GM12872 (cell line): ENCODE results near the gene GPBP1.

ENCODE experiments used
- TF ChIP-seq, protein P1 (sequence below): IDR thresholded peaks from 3 replicates; pipeline ENCODE4 v1.5.1; 2011; ENCODE audit warnings: low read depth, mild to moderate bottlenecking, low read length, moderate library complexity; ENCODE audit not compliant: insufficient read depth

The GPBP1 gene

DNA sequence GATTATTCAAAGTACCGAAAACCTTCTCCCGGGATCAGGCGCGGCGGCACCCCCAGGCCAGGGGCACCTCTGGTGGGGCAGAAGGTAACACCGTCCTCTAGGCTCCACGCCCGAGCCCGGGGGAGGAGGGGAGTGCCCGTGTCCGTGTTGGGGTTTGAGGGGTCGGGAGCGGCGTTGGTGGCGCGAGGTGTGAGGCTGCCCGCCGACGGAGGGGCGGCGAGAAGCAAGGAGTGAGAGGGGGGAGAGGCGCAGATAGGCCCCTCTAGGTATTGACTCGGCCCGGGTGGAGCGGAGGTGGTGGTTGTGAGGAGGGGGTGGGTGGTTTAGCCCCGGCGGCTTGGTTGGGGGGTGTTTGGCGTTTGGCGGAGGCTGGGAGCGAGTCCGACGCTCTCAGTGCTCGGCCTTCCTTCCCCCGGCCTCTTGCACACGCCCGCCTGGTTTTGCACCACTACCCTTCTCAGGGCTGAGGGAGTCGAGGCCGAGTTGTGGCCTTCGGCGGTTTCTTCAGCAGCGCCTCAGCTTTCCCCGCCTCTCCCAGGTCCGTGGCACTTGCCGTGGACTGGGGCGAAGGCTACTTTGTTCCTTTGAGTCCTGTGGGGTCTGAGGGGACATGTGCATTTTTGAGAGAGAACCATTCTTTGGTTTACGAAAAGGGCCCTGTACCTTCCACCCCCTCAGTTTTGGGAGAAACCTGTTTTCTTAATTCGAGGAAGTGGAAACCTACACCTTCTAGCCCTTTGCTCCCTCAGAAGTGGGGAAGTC lies 450 bp downstream of the GPBP1 start:
- TF ChIP-seq, protein P1, sequence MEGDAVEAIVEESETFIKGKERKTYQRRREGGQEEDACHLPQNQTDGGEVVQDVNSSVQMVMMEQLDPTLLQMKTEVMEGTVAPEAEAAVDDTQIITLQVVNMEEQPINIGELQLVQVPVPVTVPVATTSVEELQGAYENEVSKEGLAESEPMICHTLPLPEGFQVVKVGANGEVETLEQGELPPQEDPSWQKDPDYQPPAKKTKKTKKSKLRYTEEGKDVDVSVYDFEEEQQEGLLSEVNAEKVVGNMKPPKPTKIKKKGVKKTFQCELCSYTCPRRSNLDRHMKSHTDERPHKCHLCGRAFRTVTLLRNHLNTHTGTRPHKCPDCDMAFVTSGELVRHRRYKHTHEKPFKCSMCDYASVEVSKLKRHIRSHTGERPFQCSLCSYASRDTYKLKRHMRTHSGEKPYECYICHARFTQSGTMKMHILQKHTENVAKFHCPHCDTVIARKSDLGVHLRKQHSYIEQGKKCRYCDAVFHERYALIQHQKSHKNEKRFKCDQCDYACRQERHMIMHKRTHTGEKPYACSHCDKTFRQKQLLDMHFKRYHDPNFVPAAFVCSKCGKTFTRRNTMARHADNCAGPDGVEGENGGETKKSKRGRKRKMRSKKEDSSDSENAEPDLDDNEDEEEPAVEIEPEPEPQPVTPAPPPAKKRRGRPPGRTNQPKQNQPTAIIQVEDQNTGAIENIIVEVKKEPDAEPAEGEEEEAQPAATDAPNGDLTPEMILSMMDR: no peak

- TF ChIP-seq, protein P1: no peak
Measured at GRCh38 chr5:57174890-57175510, 1.1 kb downstream of the GPBP1 start.

DNA sequence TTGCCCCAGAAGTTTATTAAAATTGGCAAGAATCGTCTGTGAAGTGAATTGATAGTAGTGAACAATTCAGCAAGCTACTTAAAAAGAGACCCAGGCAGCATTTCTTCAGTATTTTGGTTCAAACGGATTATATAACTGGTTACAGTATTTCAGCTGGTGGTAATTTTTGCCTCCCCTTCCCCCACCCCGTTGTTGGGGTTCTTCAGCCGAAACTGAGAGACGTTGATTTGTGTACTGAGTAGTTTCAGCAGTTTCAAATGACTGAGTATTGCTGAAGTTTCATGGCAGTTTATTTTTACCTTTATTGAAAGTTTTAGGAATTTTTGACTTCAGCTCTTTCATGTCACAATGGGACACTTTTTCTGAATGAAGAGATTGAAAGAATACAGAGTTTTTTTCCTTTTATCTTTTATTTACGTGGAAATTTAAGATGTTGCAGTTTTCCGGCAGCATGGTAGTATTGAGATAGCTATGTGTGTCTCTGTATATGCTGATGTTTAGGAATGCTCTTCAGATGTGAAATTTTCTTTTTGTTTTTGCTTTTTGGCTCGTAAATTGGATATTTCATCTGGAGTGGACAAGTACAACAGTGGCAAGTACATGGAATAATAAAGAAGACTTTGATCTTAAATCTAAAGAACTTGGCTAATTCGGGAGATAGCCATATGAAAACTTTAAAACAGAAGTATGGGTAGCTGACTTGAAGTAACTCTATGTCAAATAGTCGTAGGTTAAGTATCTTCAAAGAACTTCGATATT lies 1.9 kb downstream of the GPBP1 start:
- TF ChIP-seq, protein P1: no peak

DNA sequence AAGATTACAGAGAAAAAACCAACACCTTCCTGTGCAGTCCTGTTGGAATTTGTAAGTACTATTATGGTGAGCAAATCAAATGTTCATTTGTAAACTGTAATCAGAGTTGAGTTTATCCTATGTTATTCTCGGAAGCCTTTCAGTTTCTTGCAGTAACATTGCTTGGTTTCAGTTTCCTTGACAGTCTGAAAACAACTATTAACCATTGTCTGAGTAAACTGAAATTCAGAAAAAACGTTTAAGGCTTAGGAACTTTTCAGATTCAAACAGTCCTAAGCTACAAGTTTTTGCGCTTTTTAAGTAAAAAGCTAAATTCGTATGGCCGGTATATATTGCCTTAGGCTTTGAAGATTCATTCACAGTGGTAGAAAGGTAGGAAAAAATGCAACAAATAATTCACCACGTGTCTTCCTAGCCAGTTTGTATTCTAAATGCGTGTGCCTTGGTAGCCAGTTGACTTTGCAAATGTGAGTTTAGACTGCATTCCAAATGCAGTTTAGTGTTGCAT lies 2.5 kb downstream of the GPBP1 start:
- TF ChIP-seq, protein P1: no peak

DNA sequence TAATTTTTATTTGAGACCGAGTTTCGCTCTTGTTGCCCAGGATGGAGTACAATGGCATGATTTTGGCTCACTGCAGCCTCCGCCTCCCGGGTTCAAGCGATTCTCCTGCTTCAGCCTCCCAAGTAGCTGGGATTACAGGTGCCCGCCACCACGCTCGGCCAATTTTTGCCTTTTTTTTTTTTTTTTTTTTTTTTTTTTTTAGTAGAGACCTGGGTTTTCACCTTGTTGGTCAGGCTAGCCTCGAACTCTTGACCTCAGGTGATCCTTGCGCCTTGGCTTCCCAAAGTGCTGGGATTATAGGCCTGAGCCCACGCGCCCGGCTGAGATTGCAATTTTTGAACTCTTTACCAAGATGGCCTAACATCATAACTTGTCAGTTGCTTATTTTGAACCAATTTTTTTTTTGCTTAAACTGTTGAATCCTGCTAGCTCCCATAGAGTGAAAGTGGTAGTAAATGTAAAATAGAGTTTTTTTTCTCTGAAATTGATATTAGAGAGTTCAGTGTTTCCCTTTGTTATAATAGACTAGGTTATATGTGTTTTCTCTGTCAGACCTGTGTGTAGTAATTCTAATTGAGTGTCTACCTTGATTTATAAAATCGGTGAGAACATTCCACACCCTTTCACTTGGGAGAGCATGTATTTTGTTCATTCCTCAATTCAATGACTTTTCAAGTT lies 3.8 kb downstream of the GPBP1 start:
- TF ChIP-seq, protein P1: no peak

GRCh38 chr5:57179262-57180200 lies 5.7 kb downstream of the GPBP1 start:
- TF ChIP-seq, protein P1: no peak
